MM.1S (cell line): ENCODE measurements around the gene ATP8B1.

Experiments used
- DNase-seq: peaks from one replicate; pipeline ENCODE4 v3.0.0-alpha.2; 2015
- H2AFZ ChIP-seq: fragments of 300-600 bp; sonication (generic); 2 replicates; pipeline ENCODE4 v1.6.0; 2016; ENCODE audit warnings: antibody characterized with exemption, low read length
- H3F3A ChIP-seq: fragments of 300-600 bp; sonication (generic); 2 replicates; pipeline ENCODE4 v1.6.1; 2016; ENCODE audit warnings: mild to moderate bottlenecking, antibody characterized with exemption, low read length, moderate library complexity, mixed read lengths; ENCODE audit not compliant: insufficient read depth
- H3K27ac ChIP-seq: fragments of 300-600 bp; sonication (generic); 2 replicates; pipeline ENCODE4 v1.5.1; 2016; ENCODE audit warnings: mild to moderate bottlenecking, low read length
- H3K27me3 ChIP-seq: fragments of 300-600 bp; sonication (generic); replicated peaks from 2 replicates; pipeline ENCODE4 v1.6.0; 2016; ENCODE audit warnings: low read length; ENCODE audit not compliant: insufficient read depth
- H3K36me3 ChIP-seq: fragments of 300-600 bp; sonication (generic); replicated peaks from 2 replicates; pipeline ENCODE4 v1.6.1; 2016; ENCODE audit warnings: mild to moderate bottlenecking, low read length, mixed read lengths; ENCODE audit not compliant: insufficient read depth
- H3K4me1 ChIP-seq: fragments of 300-600 bp; sonication (generic); 2 replicates; pipeline ENCODE4 v1.6.1; 2016; ENCODE audit warnings: low read length, mixed read lengths
- H3K4me2 ChIP-seq: fragments of 300-600 bp; sonication (generic); 2 replicates; pipeline ENCODE4 v1.6.0; 2016; ENCODE audit warnings: low read depth, low read length
- H3K4me3 ChIP-seq: fragments of 300-600 bp; sonication (generic); 2 replicates; pipeline ENCODE4 v1.5.1; 2016; ENCODE audit warnings: low read length, mixed read lengths
- H3K79me2 ChIP-seq: fragments of 300-600 bp; sonication (generic); 2 replicates; pipeline ENCODE4 v1.6.1; 2016; ENCODE audit warnings: mixed run types, low read length, mixed read lengths
- H3K9ac ChIP-seq: fragments of 300-600 bp; sonication (generic); 2 replicates; pipeline ENCODE4 v1.6.1; 2016; ENCODE audit warnings: low read length, mixed read lengths
- H3K9me2 ChIP-seq: fragments of 300-600 bp; sonication (generic); replicated peaks from 2 replicates; pipeline ENCODE4 v1.6.1; 2016; ENCODE audit warnings: mild to moderate bottlenecking, low read length, mixed read lengths; ENCODE audit not compliant: insufficient read depth
- H3K9me3 ChIP-seq: fragments of 300-600 bp; sonication (generic); replicated peaks from 2 replicates; pipeline ENCODE4 v1.6.1; 2016; ENCODE audit warnings: mild to moderate bottlenecking, low read length, mixed read lengths; ENCODE audit not compliant: insufficient read depth
- H4K20me1 ChIP-seq: fragments of 300-600 bp; sonication (generic); 2 replicates; pipeline ENCODE4 v1.6.1; 2016; ENCODE audit warnings: mild to moderate bottlenecking, low read length, moderate library complexity, mixed read lengths; ENCODE audit not compliant: insufficient read depth
- CTCF ChIP-seq: fragments of 300-600 bp; sonication (generic); IDR thresholded peaks from 2 replicates; pipeline ENCODE4 v1.5.1; 2016; ENCODE audit warnings: antibody characterized with exemption, low read length, mixed read lengths
- EZH2 ChIP-seq: fragments of 300-600 bp; sonication (generic); optimal IDR thresholded peaks from 2 replicates; pipeline ENCODE3; 2017; ENCODE audit warnings: low read depth, mild to moderate bottlenecking, antibody characterized with exemption, low read length, mixed read lengths
- EZH2phosphoT487 ChIP-seq: fragments of 300-600 bp; sonication (generic); IDR thresholded peaks from 2 replicates; pipeline ENCODE4 v1.6.1; 2018; ENCODE audit warnings: antibody characterized with exemption, low read length

Gene ATP8B1

GRCh38 chr18:57764995-57765394 is 38.1 kb downstream of the ATP8B1 start:
- H2AFZ ChIP-seq: no peak overlapping the region
- H3K9ac ChIP-seq: no peak overlapping the region
- no peaks in the 10 kb centered on the region for H3K36me3 ChIP-seq
- H3K4me2 ChIP-seq: no peak overlapping the region
- no peaks in the 10 kb centered on the region for H3K27me3 ChIP-seq
- H3K79me2 ChIP-seq: no peaks in the 10 kb centered on the region
- no peak overlapping the region for H3K4me3 ChIP-seq
- no peak for DNase-seq
- H4K20me1 ChIP-seq: no peaks in the 10 kb centered on the region
- H3K27ac ChIP-seq: no peak overlapping the region
- TF ChIP-seq EZH2phosphoT487: no peak
- TF ChIP-seq EZH2: no peak
- TF ChIP-seq CTCF: no peak
- H3K4me1 ChIP-seq: no peaks in the 10 kb centered on the region
- H3F3A ChIP-seq: no peaks in the 10 kb centered on the region
- no peaks in the 10 kb centered on the region for H3K9me2 ChIP-seq
- no peaks in the 10 kb centered on the region for H3K9me3 ChIP-seq

GRCh38 chr18:57764087-57764486 is 39.0 kb downstream of the ATP8B1 start:
- no peaks in the 10 kb centered on the region for H3K9me3 ChIP-seq
- no peak for TF ChIP-seq EZH2
- TF ChIP-seq CTCF: no peak
- no peak for TF ChIP-seq EZH2phosphoT487
- no peak overlapping the region for H3K4me2 ChIP-seq
- H2AFZ ChIP-seq: no peak overlapping the region
- H4K20me1 ChIP-seq: no peaks in the 10 kb centered on the region
- H3K9ac ChIP-seq: no peak overlapping the region
- no peaks in the 10 kb centered on the region for H3K9me2 ChIP-seq
- no peaks in the 10 kb centered on the region for H3F3A ChIP-seq
- no peaks in the 10 kb centered on the region for H3K27me3 ChIP-seq
- no peak overlapping the region for H3K4me3 ChIP-seq
- no peaks in the 10 kb centered on the region for H3K36me3 ChIP-seq
- DNase-seq: no peak
- no peaks in the 10 kb centered on the region for H3K4me1 ChIP-seq
- no peak overlapping the region for H3K27ac ChIP-seq
- H3K79me2 ChIP-seq: no peaks in the 10 kb centered on the region

GRCh38 chr18:57762686-57763085 is 40.4 kb downstream of the ATP8B1 start:
- H3K9me2 ChIP-seq: no peaks in the 10 kb centered on the region
- no peaks in the 10 kb centered on the region for H4K20me1 ChIP-seq
- no peak overlapping the region for H2AFZ ChIP-seq
- no peaks in the 10 kb centered on the region for H3K9me3 ChIP-seq
- H3K4me3 ChIP-seq: no peak overlapping the region
- no peak overlapping the region for H3K9ac ChIP-seq
- H3K27me3 ChIP-seq: no peaks in the 10 kb centered on the region
- no peaks in the 10 kb centered on the region for H3F3A ChIP-seq
- H3K36me3 ChIP-seq: no peaks in the 10 kb centered on the region
- H3K4me2 ChIP-seq: no peak overlapping the region
- no peaks in the 10 kb centered on the region for H3K79me2 ChIP-seq
- TF ChIP-seq EZH2: no peak
- no peak for TF ChIP-seq EZH2phosphoT487
- no peak for TF ChIP-seq CTCF
- no peak overlapping the region for H3K27ac ChIP-seq
- H3K4me1 ChIP-seq: no peaks in the 10 kb centered on the region
- no peak for DNase-seq
